HEK293 (cell line): Measurements from ENCODE around the gene RSPH1.

Source experiments
- CTCF ChIP-seq: fragments of 450-650 bp; formaldehyde crosslinking; IDR thresholded peaks from 2 replicates; pipeline ENCODE4 v1.5.1; 2016; ENCODE audit warnings: missing biosample characterization, missing genetic modification characterization
- KLF9 ChIP-seq: fragments of 450-650 bp; formaldehyde crosslinking; IDR thresholded peaks from 2 replicates; pipeline ENCODE4 v1.5.1; 2016; ENCODE audit warnings: missing biosample characterization, missing genetic modification characterization, low read depth
- REST ChIP-seq: fragments of 450-650 bp; formaldehyde crosslinking; IDR thresholded peaks from 2 replicates; pipeline ENCODE4 v1.5.1; 2016; ENCODE audit warnings: missing biosample characterization, missing genetic modification characterization
- TCF7L2 ChIP-seq: IDR thresholded peaks from 2 replicates; pipeline ENCODE4 v1.6.1; 2011; ENCODE audit warnings: low read depth, mild to moderate bottlenecking, inconsistent platforms, low read length, moderate library complexity, borderline replicate concordance
- ZBTB49 ChIP-seq: fragments of 450-650 bp; formaldehyde crosslinking; IDR thresholded peaks from 2 replicates; pipeline ENCODE4 v1.5.1; 2016; ENCODE audit warnings: missing biosample characterization, missing genetic modification characterization, low read depth
- ZEB2 ChIP-seq: fragments of 450-650 bp; formaldehyde crosslinking; IDR thresholded peaks from 2 replicates; pipeline ENCODE4 v1.5.1; 2016; ENCODE audit warnings: missing biosample characterization, missing genetic modification characterization
- ZNF114 ChIP-seq: fragments of 450-650 bp; formaldehyde crosslinking; IDR thresholded peaks from 2 replicates; pipeline ENCODE4 v1.5.0; 2017; ENCODE audit warnings: missing biosample characterization, missing genetic modification characterization
- ZNF174 ChIP-seq: fragments of 450-650 bp; formaldehyde crosslinking; IDR thresholded peaks from 2 replicates; pipeline ENCODE4 v1.5.0; 2017; ENCODE audit warnings: missing biosample characterization, mild to moderate bottlenecking, missing genetic modification characterization
- ZNF311 ChIP-seq: fragments of 450-650 bp; formaldehyde crosslinking; IDR thresholded peaks from 2 replicates; pipeline ENCODE4 v1.5.1; 2017; ENCODE audit warnings: missing biosample characterization, missing genetic modification characterization, borderline replicate concordance
- ZNF433 ChIP-seq: fragments of 450-650 bp; formaldehyde crosslinking; IDR thresholded peaks from 2 replicates; pipeline ENCODE4 v1.5.1; 2016; ENCODE audit warnings: missing biosample characterization, missing genetic modification characterization, low read depth

- TF ChIP-seq KLF9 (tag by site-specific recombination) (no peak), ZNF114 (tag by site-specific recombination) (no peak), REST (tag by site-specific recombination) (no peak), CTCF (tag by site-specific recombination) (no peak), TCF7L2 (no peak), ZBTB49 (no peak), ZEB2 (no peak), ZNF174 (tag by site-specific recombination) (no peak), ZNF433 (tag by site-specific recombination) (no peak), ZNF311 (tag by site-specific recombination) (no peak)
These were observed 27.2 kb upstream of the RSPH1 start for GRCh38 chr21:42523211-42523610.
